Upper lobe of left lung (tissue), 6 donors: ENCODE results near the gene GPALPP1. TPM values are rescaled to one million over a fixed set of nuclear protein-coding genes. Genes with fewer than 3 reads are reported as not detected.

Experiments used
- ATAC-seq, 2 donors: fragments of 200-7000 bp; cut with Tn5 transposase; one replicate each; pipeline ENCODE4 v1.9.1; 2022; ENCODE audit warnings: mild to moderate bottlenecking in 2 of 2, moderate library complexity in 2 of 2; ENCODE audit not compliant: low FRiP score in 2 of 2
- DNase-seq, 2 donors: peaks; one replicate each; pipeline ENCODE4 v3.0.0-alpha.2; 2019 to 2020
- H3K27ac ChIP-seq, 4 donors: fragments of 200-600 bp; sonication (generic); one replicate each; pipeline ENCODE4 v1.5.1; 2016 to 2019
- H3K27me3 ChIP-seq, 4 donors: fragments of 200-600 bp; sonication (generic); one replicate each; pipeline ENCODE4 v1.5.1; 2017 to 2019
- H3K36me3 ChIP-seq, 4 donors: fragments of 200-600 bp; sonication (generic); one replicate each; pipeline ENCODE4 v1.5.1; 2016 to 2019
- H3K4me1 ChIP-seq, 4 donors: fragments of 200-600 bp; sonication (generic); one replicate each; pipeline ENCODE4 v1.5.1; 2018 to 2019
- H3K4me3 ChIP-seq, 4 donors: fragments of 200-600 bp; sonication (generic); one replicate each; pipeline ENCODE4 v1.5.1; 2017 to 2019; ENCODE audit warnings: mild to moderate bottlenecking in 2 of 4, moderate library complexity in 1 of 4
- H3K9me3 ChIP-seq, 4 donors: fragments of 200-600 bp; sonication (generic); one replicate each; pipeline ENCODE4 v1.5.1; 2018 to 2019
- CTCF ChIP-seq, 6 experiments: fragments of 450-650 bp in 4 of 6; fragments of 200-600 bp in 2 of 6; sonication (generic) in 2 of 6; IDR thresholded peaks; one replicate each; pipeline ENCODE4 v1.5.1; 2016 to 2019; ENCODE audit warnings: antibody characterized with exemption in 6 of 6
- EP300 ChIP-seq, 4 donors: sonication (generic); formaldehyde crosslinking; IDR thresholded peaks; one replicate each; pipeline ENCODE4 v1.5.1; 2017; ENCODE audit warnings: antibody characterized with exemption in 4 of 4, control low read depth in 2 of 4
- POLR2A ChIP-seq, 4 donors: fragments of 450-650 bp; IDR thresholded peaks; one replicate each; pipeline ENCODE4 v1.5.1; 2016 to 2017; ENCODE audit warnings: antibody characterized with exemption in 4 of 4, mild to moderate bottlenecking in 2 of 4
- POLR2AphosphoS5 ChIP-seq, 2 donors: sonication (generic); formaldehyde crosslinking; IDR thresholded peaks; one replicate each; pipeline ENCODE4 v1.5.1; 2017; ENCODE audit warnings: antibody characterized with exemption in 2 of 2
- WGBS, 2 donors: methylation state at CpG; one replicate each; pipeline ENCODE4 v1.1.5; 2017 to 2018; 5-methylcytosine and 5-hydroxymethylcytosine counted together
- total RNA-seq, 6 donors: library from RNA; depleted of rRNA in 4 of 6; stranded (reverse); fragments of >200 nt in 4 of 6; gene quantifications; one replicate each; pipeline versions ENCODE4 v1.1.0 to v1.2.1, GENCODE V29; 2016 to 2021
- donor health status: DM: no; HTN: no; CAD: no; lungs with moderate emphysema.
- donor health status: DM: no; HTN: yes; CAD: no; lungs with severe emphysema.

GPALPP1 gene
- total RNA-seq, 6 donors from 2014 or later: 16.7 to 46.1 (median 22.2) TPM

GRCh38 chr13:45048890-45049407 lies 59.6 kb downstream of the GPALPP1 start:
- Histone ChIP-seq H3K27ac (no peak overlapping the region), H3K4me1 (peaks cover 9 to 13% (median 10%) of the 10 kb centered on the region in 4 donors), H3K27me3 (no peaks in the 10 kb centered on the region), H3K9me3 (no peaks in the 10 kb centered on the region), H3K4me3 (no peak overlapping the region), H3K36me3 (no peaks in the 10 kb centered on the region)
- ATAC-seq (no peak), DNase-seq (no peak)
- no peak for TF ChIP-seq POLR2A (IDR thresholded peaks at IDR 0.05)
- no peak for TF ChIP-seq POLR2AphosphoS5 (IDR thresholded peaks at IDR 0.05)
- TF ChIP-seq EP300 (IDR thresholded peaks at IDR 0.05): no peak
- TF ChIP-seq CTCF (IDR thresholded peaks at IDR 0.05): no peak
- 73 to 76% methylated on average over 6 of the region's 6 CpGs for whole genome bisulfite sequencing, 2 donors

GRCh38 chr13:45049478-45049877 lies 60.1 kb downstream of the GPALPP1 start:
- WGBS, 2 donors: 90 to 91% methylated on average over 3 of the region's 3 CpGs
- Histone ChIP-seq H3K4me3 (no peak overlapping the region), H3K9me3 (no peaks in the 10 kb centered on the region), H3K27ac (no peak overlapping the region), H3K36me3 (no peaks in the 10 kb centered on the region), H3K27me3 (no peaks in the 10 kb centered on the region), H3K4me1 (peaks cover 9 to 13% (median 10%) of the 10 kb centered on the region in 4 donors)
- DNase-seq (no peak), ATAC-seq (no peak)
- TF ChIP-seq EP300 (IDR thresholded peaks at IDR 0.05) (no peak), POLR2A (IDR thresholded peaks at IDR 0.05) (no peak)

- 45 to 59% methylated on average over 5 of the region's 5 CpGs for WGBS, 2 donors
- DNase-seq: no peak
- no peak for ATAC-seq
- H3K9me3 ChIP-seq: no peaks in the 10 kb centered on the region
- H3K4me1 ChIP-seq: peaks cover 9 to 17% (median 10%) of the 10 kb centered on the region in 4 donors
- no peak overlapping the region for H3K27ac ChIP-seq
- H3K27me3 ChIP-seq: no peaks in the 10 kb centered on the region
- no peak overlapping the region for H3K4me3 ChIP-seq
- TF ChIP-seq POLR2AphosphoS5 (IDR thresholded peaks at IDR 0.05) (no peak), POLR2A (IDR thresholded peaks at IDR 0.05) (no peak), CTCF (IDR thresholded peaks at IDR 0.05) (no peak), EP300 (IDR thresholded peaks at IDR 0.05) (no peak)
- no peaks in the 10 kb centered on the region for H3K36me3 ChIP-seq
Measured at GRCh38 chr13:45051315-45051714, 62.0 kb downstream of the GPALPP1 start.

- H3K4me1 ChIP-seq: peaks cover 0 to 7% (median 0%) of the 10 kb centered on the region in 4 donors
- ATAC-seq (peak in 1 of 2 donors; percentile 88), DNase-seq (no peak)
- no peaks in the 10 kb centered on the region for H3K27me3 ChIP-seq
- no peak overlapping the region for H3K4me3 ChIP-seq
- no peak for TF ChIP-seq POLR2A (IDR thresholded peaks at IDR 0.05)
- TF ChIP-seq CTCF (IDR thresholded peaks at IDR 0.05): no peak
- TF ChIP-seq POLR2AphosphoS5 (IDR thresholded peaks at IDR 0.05): no peak
- TF ChIP-seq EP300 (IDR thresholded peaks at IDR 0.05): no peak
- H3K9me3 ChIP-seq: no peaks in the 10 kb centered on the region
- H3K36me3 ChIP-seq: no peaks in the 10 kb centered on the region
- 60 to 69% methylated on average over 8 of the region's 8 CpGs for WGBS, 2 donors
- no peak overlapping the region for H3K27ac ChIP-seq
Measured at GRCh38 chr13:45055198-45055901, 66.0 kb downstream of the GPALPP1 start.

- H3K36me3 ChIP-seq: no peaks in the 10 kb centered on the region
- 54 to 65% methylated on average over 7 of the region's 7 CpGs for WGBS, 2 donors
- no peak overlapping the region for H3K27ac ChIP-seq
- H3K27me3 ChIP-seq: no peaks in the 10 kb centered on the region
- no peak for DNase-seq
- no peak for TF ChIP-seq CTCF (IDR thresholded peaks at IDR 0.05)
- no peak for TF ChIP-seq EP300 (IDR thresholded peaks at IDR 0.05)
- TF ChIP-seq POLR2A (IDR thresholded peaks at IDR 0.05): no peak
- no peak for TF ChIP-seq POLR2AphosphoS5 (IDR thresholded peaks at IDR 0.05)
- H3K4me1 ChIP-seq: peaks cover 0 to 7% (median 0%) of the 10 kb centered on the region in 4 donors
- no peak overlapping the region for H3K4me3 ChIP-seq
- H3K9me3 ChIP-seq: no peaks in the 10 kb centered on the region
- peak in 1 of 2 donors; percentile 66 for ATAC-seq
Measured at GRCh38 chr13:45055902-45056648, 66.7 kb downstream of the GPALPP1 start.
